Adrenal gland (tissue), 5 donors: Measurements from ENCODE around the gene UBASH3B.

Experiments
- POLR2A ChIP-seq, 2 donors: fragments of 450-650 bp; IDR thresholded peaks; one replicate each; pipeline ENCODE4 v1.6.1; 2017; ENCODE audit warnings: antibody characterized with exemption in 2 of 2, mild to moderate bottlenecking in 2 of 2, moderate library complexity in 1 of 2
- TF ChIP-seq, protein P1 (sequence below), 6 experiments: fragments of 450-650 bp in 4 of 6; fragments of 200-600 bp in 2 of 6; sonication (generic) in 1 of 6; IDR thresholded peaks; 1 replicate in 5 of 6; 2 replicates in 1 of 6; pipeline versions ENCODE4 v1.5.1 to v1.8.0; 2016 to 2021; ENCODE audit warnings: antibody characterized with exemption in 6 of 6, mild to moderate bottlenecking in 2 of 6, moderate library complexity in 1 of 6
- donor health status: DM: no; HTN: no; CAD: no.

DNA sequence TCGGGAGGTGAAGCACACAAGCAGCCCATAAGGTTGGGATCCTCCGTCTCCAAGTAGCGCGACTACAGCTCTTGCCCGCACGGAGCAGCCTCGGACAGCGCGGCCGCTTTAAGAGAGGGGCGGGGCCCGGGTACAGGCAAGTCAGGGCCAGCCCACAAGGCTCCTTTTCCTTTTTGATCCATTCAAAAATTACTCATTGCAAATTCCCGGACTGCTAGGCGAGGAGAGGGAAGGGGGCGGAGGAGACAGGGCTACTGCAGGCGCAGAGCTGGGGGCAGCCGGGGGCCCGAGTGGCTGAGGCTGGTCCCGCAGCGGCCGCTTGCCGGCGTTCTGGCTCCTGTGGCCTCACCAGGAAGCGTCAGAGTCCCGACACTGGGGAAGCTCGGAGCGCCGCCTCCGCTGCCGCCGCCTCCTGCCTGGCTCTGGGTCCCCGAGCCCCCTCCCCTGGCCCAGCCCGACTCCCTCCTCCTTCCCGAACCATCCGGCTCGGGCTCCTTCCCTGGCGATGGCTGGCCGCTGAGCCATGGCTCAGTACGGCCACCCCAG, at the start of gene UBASH3B:
- TF ChIP-seq POLR2A (IDR thresholded peaks at IDR 0.05) = peak in 1 of 2 donors; percentile 56
- TF ChIP-seq, protein P1, sequence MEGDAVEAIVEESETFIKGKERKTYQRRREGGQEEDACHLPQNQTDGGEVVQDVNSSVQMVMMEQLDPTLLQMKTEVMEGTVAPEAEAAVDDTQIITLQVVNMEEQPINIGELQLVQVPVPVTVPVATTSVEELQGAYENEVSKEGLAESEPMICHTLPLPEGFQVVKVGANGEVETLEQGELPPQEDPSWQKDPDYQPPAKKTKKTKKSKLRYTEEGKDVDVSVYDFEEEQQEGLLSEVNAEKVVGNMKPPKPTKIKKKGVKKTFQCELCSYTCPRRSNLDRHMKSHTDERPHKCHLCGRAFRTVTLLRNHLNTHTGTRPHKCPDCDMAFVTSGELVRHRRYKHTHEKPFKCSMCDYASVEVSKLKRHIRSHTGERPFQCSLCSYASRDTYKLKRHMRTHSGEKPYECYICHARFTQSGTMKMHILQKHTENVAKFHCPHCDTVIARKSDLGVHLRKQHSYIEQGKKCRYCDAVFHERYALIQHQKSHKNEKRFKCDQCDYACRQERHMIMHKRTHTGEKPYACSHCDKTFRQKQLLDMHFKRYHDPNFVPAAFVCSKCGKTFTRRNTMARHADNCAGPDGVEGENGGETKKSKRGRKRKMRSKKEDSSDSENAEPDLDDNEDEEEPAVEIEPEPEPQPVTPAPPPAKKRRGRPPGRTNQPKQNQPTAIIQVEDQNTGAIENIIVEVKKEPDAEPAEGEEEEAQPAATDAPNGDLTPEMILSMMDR (IDR thresholded peaks at IDR 0.05) = peak in 1 of 6 experiments; percentile 12
